Epithelial cell of proximal tubule (primary cell): ENCODE results near the gene ZIC4. TPM values are rescaled to one million over a fixed set of nuclear protein-coding genes. Genes with fewer than 3 reads are reported as not detected.

Experiments
- DNase-seq: peaks from one replicate; pipeline ENCODE4 v3.0.0-alpha.2; 2011; ENCODE audit warnings: low read depth
- H3K4me3 ChIP-seq: 2 replicates; pipeline ENCODE4 v1.5.1; 2011; ENCODE audit warnings: low read depth, mild to moderate bottlenecking, low read length
- CTCF ChIP-seq: conservative IDR thresholded peaks from 2 replicates; pipeline ENCODE4 v1.5.1; 2012; ENCODE audit warnings: low read depth, mild to moderate bottlenecking, low read length
- total RNA-seq: library from RNA; depleted of rRNA; stranded (reverse); fragments of >200 nt; gene quantifications from 2 replicates; pipeline ENCODE4 v1.2.3, GENCODE V29; 2015

The ZIC4 gene
- total RNA-seq, 1 donor from 2014 or later = not detected

DNA sequence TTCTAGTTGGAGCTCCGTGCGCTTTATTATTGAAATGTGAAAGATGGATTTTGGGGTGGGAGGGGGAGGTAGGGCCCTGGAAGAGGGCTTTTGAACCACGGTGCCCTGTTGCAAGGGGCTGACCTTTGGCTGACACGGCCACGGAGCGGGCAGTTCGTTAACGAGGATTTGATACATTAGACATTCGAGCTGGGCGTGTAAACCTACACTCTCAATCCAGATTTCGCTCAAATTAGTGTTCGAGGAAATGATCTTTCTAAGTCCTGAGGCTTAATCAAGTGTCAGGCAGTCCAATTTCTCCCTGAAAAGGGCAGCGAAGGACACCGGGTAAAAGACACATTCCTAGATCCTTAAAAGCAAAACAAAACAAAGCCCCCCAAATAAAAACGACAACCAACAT is 15.9 kb upstream of the ZIC4 start:
- no peak for TF ChIP-seq CTCF
- H3K4me3 ChIP-seq = no peak overlapping the region
- DNase-seq = no peak

- H3K4me3 ChIP-seq = no peak overlapping the region
- no peak for DNase-seq
- TF ChIP-seq CTCF = no peak
These were observed 15.0 kb upstream of the ZIC4 start for GRCh38 chr3:147421184-147421912.

DNA sequence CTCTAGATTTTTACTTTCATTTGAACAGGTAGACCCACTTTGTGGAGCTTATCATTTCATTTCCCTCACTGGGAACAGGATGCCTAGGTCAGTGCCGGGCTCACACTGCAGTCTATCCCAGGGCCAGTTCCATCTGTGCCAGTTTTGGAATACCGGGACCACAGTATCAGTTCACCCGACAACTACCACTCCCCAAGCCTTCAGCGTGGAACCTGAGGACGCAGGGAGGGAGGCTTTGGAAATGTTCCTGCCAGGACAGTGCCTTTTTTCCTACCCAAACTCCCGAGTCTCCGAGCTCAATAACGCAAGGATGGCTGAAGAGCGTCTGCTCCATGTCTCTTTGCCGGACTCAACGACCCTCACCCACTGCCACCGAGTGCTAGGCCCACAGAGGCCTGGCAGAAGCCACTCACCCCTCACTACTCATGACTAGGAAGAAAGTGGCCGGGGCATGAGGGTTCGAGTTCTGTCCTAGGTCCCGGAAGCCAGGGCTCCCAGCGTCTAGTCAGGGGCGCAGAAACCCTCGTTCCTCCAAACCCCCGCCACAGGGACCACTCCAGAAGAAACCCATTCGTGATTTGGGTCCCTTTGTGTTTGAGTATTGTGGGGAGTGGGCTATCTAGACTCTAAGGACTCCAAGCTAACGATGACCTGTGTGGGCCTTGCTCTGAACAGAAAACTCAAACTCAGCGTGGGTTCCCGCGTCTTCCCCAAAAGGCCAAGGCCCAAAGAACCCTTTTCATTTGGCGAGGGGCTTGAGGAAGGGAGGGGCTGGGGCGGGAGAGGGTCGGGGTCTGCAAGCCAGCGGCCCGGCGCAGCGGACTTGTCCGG is 14.2 kb upstream of the ZIC4 start:
- no peak overlapping the region for H3K4me3 ChIP-seq
- TF ChIP-seq CTCF = no peak
- DNase-seq = no peak

- H3K4me3 ChIP-seq = no peak overlapping the region
- DNase-seq = no peak
- no peak for TF ChIP-seq CTCF
These were observed 13.5 kb upstream of the ZIC4 start for GRCh38 chr3:147419781-147420224.

- H3K4me3 ChIP-seq = peak overlapping the region; percentile 21
- no peak for DNase-seq
- no peak for TF ChIP-seq CTCF
These were observed 12.7 kb upstream of the ZIC4 start for GRCh38 chr3:147418808-147419701.

GRCh38 chr3:147418371-147418781 is 12.0 kb upstream of the ZIC4 start:
- DNase-seq = no peak

More at GRCh38 chr3:147418371-147418781, 12.0 kb upstream of the ZIC4 start:
- H3K4me3 ChIP-seq = no peak overlapping the region
- TF ChIP-seq CTCF = no peak
